HepG2 (cell line): Measurements from ENCODE around the gene RPL41. TPM values are rescaled to one million over a fixed set of nuclear protein-coding genes. Genes with fewer than 3 reads are reported as not detected.

Experiments
- CHCHD3 ChIP-seq: sonication (generic); formaldehyde crosslinking; IDR thresholded peaks from 2 replicates; pipeline ENCODE4 v1.8.0; 2022; ENCODE audit warnings: mild to moderate bottlenecking, missing genetic modification reagents, moderate library complexity
- GLMP ChIP-seq: sonication (generic); formaldehyde crosslinking; IDR thresholded peaks from 2 replicates; pipeline ENCODE4 v1.9.0; 2021; ENCODE audit warnings: missing genetic modification reagents, mild to moderate bottlenecking, borderline replicate concordance
- NCOA1 ChIP-seq: sonication (generic); formaldehyde crosslinking; IDR thresholded peaks from 2 replicates; pipeline ENCODE4 v1.9.0; 2021; ENCODE audit warnings: missing genetic modification reagents
- SP4 ChIP-seq: sonication (generic); formaldehyde crosslinking; IDR thresholded peaks from 2 replicates; pipeline ENCODE4 v1.8.1; 2023; ENCODE audit warnings: mild to moderate bottlenecking, missing genetic modification reagents
- SRSF9 ChIP-seq: fragments of 200-400 bp; formaldehyde crosslinking; IDR thresholded peaks from 2 replicates; pipeline ENCODE4 v1.6.1; 2018; ENCODE audit warnings: borderline replicate concordance, mild to moderate bottlenecking, low read depth, low read length; ENCODE audit not compliant: insufficient read depth, poor library complexity, severe bottlenecking
- TBX2 ChIP-seq: sonication (generic); formaldehyde crosslinking; IDR thresholded peaks from 2 replicates; pipeline ENCODE4 v1.5.0; 2020; ENCODE audit warnings: missing genetic modification reagents, mild to moderate bottlenecking, borderline replicate concordance
- TEAD2 ChIP-seq: sonication (generic); formaldehyde crosslinking; IDR thresholded peaks from 2 replicates; pipeline ENCODE4 v1.9.0; 2021; ENCODE audit warnings: missing genetic modification reagents
- TIGD3 ChIP-seq: sonication (generic); formaldehyde crosslinking; IDR thresholded peaks from 2 replicates; pipeline ENCODE4 v1.5.1; 2020; ENCODE audit warnings: mild to moderate bottlenecking, missing genetic modification reagents, borderline replicate concordance
- ZFP37 ChIP-seq: sonication (generic); formaldehyde crosslinking; IDR thresholded peaks from 2 replicates; pipeline ENCODE4 v1.4.0; 2020; ENCODE audit warnings: missing genetic modification reagents, borderline replicate concordance
- ZNF362 ChIP-seq: sonication (generic); formaldehyde crosslinking; IDR thresholded peaks from 2 replicates; pipeline ENCODE4 v1.4.0; 2020; ENCODE audit warnings: missing genetic modification reagents, mild to moderate bottlenecking, borderline replicate concordance
- ZNF788 ChIP-seq: sonication (generic); formaldehyde crosslinking; IDR thresholded peaks from 2 replicates; pipeline ENCODE4 v1.5.0; 2020; ENCODE audit warnings: mild to moderate bottlenecking, missing genetic modification reagents, borderline replicate concordance
- ZNF790 ChIP-seq: sonication (generic); formaldehyde crosslinking; IDR thresholded peaks from 2 replicates; pipeline ENCODE4 v1.8.0; 2022; ENCODE audit warnings: missing genetic modification reagents, mild to moderate bottlenecking, borderline replicate concordance
- ZNF792 ChIP-seq: IDR thresholded peaks from 2 replicates; pipeline ENCODE4 v1.6.1; 2016
- ZNF839 ChIP-seq: sonication (generic); formaldehyde crosslinking; IDR thresholded peaks from 2 replicates; pipeline ENCODE4 v1.4.0; 2020; ENCODE audit warnings: missing genetic modification reagents, mild to moderate bottlenecking, borderline replicate concordance
- ZSCAN12 ChIP-seq: sonication (generic); formaldehyde crosslinking; IDR thresholded peaks from 2 replicates; pipeline ENCODE4 v1.9.0; 2021; ENCODE audit warnings: mild to moderate bottlenecking, missing genetic modification reagents
- polyA plus RNA-seq, 8 experiments: library from polyadenylated mRNA; depleted of rRNA in 3 of 8; stranded (reverse) in 7 of 8; unstranded in 1 of 8; fragments of >200 nt; fragmentation: Illumina TruSeq in 4 of 8; extraction: Trizol in 4 of 8; gene quantifications; 2 replicates each; pipeline versions ENCODE4 v1.2.1 to v1.2.3, GENCODE V29; 2011 to 2016; ENCODE audit warnings: low read depth in 4 of 8, missing spikeins in 1 of 8, mixed read lengths in 1 of 8; ENCODE audit not compliant: insufficient read depth in 1 of 8
- total RNA-seq, 5 experiments: library from RNA; depleted of rRNA; stranded (reverse); fragments of >200 nt; fragmentation: Illumina TruSeq; extraction: Trizol; gene quantifications; 2 replicates each; pipeline ENCODE4 v1.2.3, GENCODE V29; 2016; ENCODE audit warnings: low read depth in 1 of 5
- TF ChIP-seq, protein P1 (sequence below): sonication (generic); formaldehyde crosslinking; conservative IDR thresholded peaks from 2 replicates; pipeline ENCODE4 v1.4.0; 2020; ENCODE audit warnings: mild to moderate bottlenecking, missing genetic modification reagents, moderate library complexity
- TF ChIP-seq, protein P2 (sequence below): sonication (generic); formaldehyde crosslinking; IDR thresholded peaks from 2 replicates; pipeline ENCODE4 v1.5.1; 2020; ENCODE audit warnings: missing genetic modification reagents, mild to moderate bottlenecking, borderline replicate concordance
- TF ChIP-seq, protein P3 (sequence below): sonication (generic); formaldehyde crosslinking; IDR thresholded peaks from 2 replicates; pipeline ENCODE4 v1.9.0; 2022; ENCODE audit warnings: low read depth, missing genetic modification reagents
- TF ChIP-seq, protein P4 (sequence below): sonication (generic); formaldehyde crosslinking; IDR thresholded peaks from 2 replicates; pipeline ENCODE4 v1.4.0; 2020; ENCODE audit warnings: missing genetic modification reagents

The RPL41 gene
- total and polyA plus RNA-seq, 2 of the 13 experiments (the other 11 are each of a cell fraction or from before 2014, with no cell fraction given): 4,012 to 7,670 TPM

GRCh38 chr12:56080556-56081138 lies 35.8 kb upstream of the RPL41 start (continued):
- no peak for TF ChIP-seq ZNF362 (CRISPR knock-in tag)
- TF ChIP-seq, protein P1, sequence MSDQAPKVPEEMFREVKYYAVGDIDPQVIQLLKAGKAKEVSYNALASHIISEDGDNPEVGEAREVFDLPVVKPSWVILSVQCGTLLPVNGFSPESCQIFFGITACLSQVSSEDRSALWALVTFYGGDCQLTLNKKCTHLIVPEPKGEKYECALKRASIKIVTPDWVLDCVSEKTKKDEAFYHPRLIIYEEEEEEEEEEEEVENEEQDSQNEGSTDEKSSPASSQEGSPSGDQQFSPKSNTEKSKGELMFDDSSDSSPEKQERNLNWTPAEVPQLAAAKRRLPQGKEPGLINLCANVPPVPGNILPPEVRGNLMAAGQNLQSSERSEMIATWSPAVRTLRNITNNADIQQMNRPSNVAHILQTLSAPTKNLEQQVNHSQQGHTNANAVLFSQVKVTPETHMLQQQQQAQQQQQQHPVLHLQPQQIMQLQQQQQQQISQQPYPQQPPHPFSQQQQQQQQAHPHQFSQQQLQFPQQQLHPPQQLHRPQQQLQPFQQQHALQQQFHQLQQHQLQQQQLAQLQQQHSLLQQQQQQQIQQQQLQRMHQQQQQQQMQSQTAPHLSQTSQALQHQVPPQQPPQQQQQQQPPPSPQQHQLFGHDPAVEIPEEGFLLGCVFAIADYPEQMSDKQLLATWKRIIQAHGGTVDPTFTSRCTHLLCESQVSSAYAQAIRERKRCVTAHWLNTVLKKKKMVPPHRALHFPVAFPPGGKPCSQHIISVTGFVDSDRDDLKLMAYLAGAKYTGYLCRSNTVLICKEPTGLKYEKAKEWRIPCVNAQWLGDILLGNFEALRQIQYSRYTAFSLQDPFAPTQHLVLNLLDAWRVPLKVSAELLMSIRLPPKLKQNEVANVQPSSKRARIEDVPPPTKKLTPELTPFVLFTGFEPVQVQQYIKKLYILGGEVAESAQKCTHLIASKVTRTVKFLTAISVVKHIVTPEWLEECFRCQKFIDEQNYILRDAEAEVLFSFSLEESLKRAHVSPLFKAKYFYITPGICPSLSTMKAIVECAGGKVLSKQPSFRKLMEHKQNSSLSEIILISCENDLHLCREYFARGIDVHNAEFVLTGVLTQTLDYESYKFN: peak; percentile 80
- TF ChIP-seq ZNF788 (CRISPR knock-in tag): peak; percentile 32; the same call in 1 of the 2 replicates
- TF ChIP-seq CHCHD3: no peak
- no peak for TF ChIP-seq GLMP
- no peak for TF ChIP-seq SP4 (CRISPR knock-in tag)
- TF ChIP-seq, protein P2, sequence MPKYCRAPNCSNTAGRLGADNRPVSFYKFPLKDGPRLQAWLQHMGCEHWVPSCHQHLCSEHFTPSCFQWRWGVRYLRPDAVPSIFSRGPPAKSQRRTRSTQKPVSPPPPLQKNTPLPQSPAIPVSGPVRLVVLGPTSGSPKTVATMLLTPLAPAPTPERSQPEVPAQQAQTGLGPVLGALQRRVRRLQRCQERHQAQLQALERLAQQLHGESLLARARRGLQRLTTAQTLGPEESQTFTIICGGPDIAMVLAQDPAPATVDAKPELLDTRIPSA (CRISPR knock-in tag): no peak
- no peak for TF ChIP-seq TIGD3
- TF ChIP-seq, protein P3, sequence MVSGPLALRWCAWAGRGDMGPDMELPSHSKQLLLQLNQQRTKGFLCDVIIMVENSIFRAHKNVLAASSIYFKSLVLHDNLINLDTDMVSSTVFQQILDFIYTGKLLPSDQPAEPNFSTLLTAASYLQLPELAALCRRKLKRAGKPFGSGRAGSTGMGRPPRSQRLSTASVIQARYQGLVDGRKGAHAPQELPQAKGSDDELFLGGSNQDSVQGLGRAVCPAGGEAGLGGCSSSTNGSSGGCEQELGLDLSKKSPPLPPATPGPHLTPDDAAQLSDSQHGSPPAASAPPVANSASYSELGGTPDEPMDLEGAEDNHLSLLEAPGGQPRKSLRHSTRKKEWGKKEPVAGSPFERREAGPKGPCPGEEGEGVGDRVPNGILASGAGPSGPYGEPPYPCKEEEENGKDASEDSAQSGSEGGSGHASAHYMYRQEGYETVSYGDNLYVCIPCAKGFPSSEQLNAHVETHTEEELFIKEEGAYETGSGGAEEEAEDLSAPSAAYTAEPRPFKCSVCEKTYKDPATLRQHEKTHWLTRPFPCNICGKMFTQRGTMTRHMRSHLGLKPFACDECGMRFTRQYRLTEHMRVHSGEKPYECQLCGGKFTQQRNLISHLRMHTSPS (CRISPR knock-in tag): no peak
- TF ChIP-seq ZFP37 (CRISPR knock-in tag): no peak
- peak; percentile 65; the same call in 1 of the 2 replicates for TF ChIP-seq ZNF792
- TF ChIP-seq ZNF839 (CRISPR knock-in tag): no peak
- TF ChIP-seq NCOA1 (CRISPR knock-in tag): no peak
- TF ChIP-seq, protein P4, sequence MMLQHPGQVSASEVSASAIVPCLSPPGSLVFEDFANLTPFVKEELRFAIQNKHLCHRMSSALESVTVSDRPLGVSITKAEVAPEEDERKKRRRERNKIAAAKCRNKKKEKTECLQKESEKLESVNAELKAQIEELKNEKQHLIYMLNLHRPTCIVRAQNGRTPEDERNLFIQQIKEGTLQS (CRISPR knock-in tag): peak; percentile 56
- no peak for TF ChIP-seq TEAD2 (CRISPR knock-in tag)
- TF ChIP-seq SRSF9: no peak
- TF ChIP-seq TBX2: peak; percentile 70
- no peak for TF ChIP-seq ZSCAN12
- peak; percentile 54; the same call in 1 of the 2 replicates for TF ChIP-seq ZNF790 (CRISPR knock-in tag)
